ENCODE results near the gene MUC5B.

The MUC5B gene

GRCh38 chr11:1270476-1270875, 47.6 kb downstream of the MUC5B start:
- no peak for DNase-seq

GRCh38 chr11:1271002-1271401, 48.1 kb downstream of the MUC5B start:
- no peak for DNase-seq

- no peak for DNase-seq
Measured at GRCh38 chr11:1271406-1271805, 48.5 kb downstream of the MUC5B start.

GRCh38 chr11:1271927-1272326, 49.1 kb downstream of the MUC5B start:
- no peak for DNase-seq

- no peak for DNase-seq
Measured at GRCh38 chr11:1272531-1272930, 49.7 kb downstream of the MUC5B start.

- no peak for DNase-seq
Measured at GRCh38 chr11:1274501-1274900, 51.6 kb downstream of the MUC5B start.

GRCh38 chr11:1275021-1275420, 52.2 kb downstream of the MUC5B start:
- no peak for DNase-seq

GRCh38 chr11:1276041-1276790, 53.4 kb downstream of the MUC5B start:
- no peak for DNase-seq

GRCh38 chr11:1276866-1277615, 54.2 kb downstream of the MUC5B start:
- DNase-seq = no peak

- no peak for DNase-seq
Measured at GRCh38 chr11:1277936-1278512, 55.2 kb downstream of the MUC5B start.

- DNase-seq = no peak
Measured at GRCh38 chr11:1278766-1279673, 56.2 kb downstream of the MUC5B start.

- DNase-seq = no peak
Measured at GRCh38 chr11:1279674-1280055, 56.8 kb downstream of the MUC5B start.

GRCh38 chr11:1280116-1281035, 57.5 kb downstream of the MUC5B start:
- DNase-seq = no peak

GRCh38 chr11:1281326-1281973, 58.6 kb downstream of the MUC5B start:
- no peak for DNase-seq

GRCh38 chr11:1281974-1282365, 59.1 kb downstream of the MUC5B start:
- no peak for DNase-seq

- no peak for DNase-seq
Measured at GRCh38 chr11:1283091-1283511, 60.2 kb downstream of the MUC5B start.

- no peak for DNase-seq
Measured at GRCh38 chr11:1283906-1284305, 61.0 kb downstream of the MUC5B start.

GRCh38 chr11:1285316-1285744, 62.5 kb downstream of the MUC5B start:
- DNase-seq = no peak

- no peak for DNase-seq
Measured at GRCh38 chr11:1285876-1286275, 63.0 kb downstream of the MUC5B start.

- no peak for DNase-seq
Measured at GRCh38 chr11:1287928-1288327, 65.1 kb downstream of the MUC5B start.

GRCh38 chr11:1288426-1289151, 65.7 kb downstream of the MUC5B start:
- DNase-seq = no peak

All from activated T-cell treated with anti-CD3 and anti-CD28 coated beads, Interleukin-2, amount 50 U/mL, for 48 hours (primary cell).